Stimulated activated CD8-positive, alpha-beta memory T cell treated with anti-CD3 and anti-CD28 coated beads, Interleukin-7, amount 100 ng/mL, for 24 hours (primary cell): ENCODE data around the gene PRKG2.

ENCODE experiments used
- DNase-seq: peaks from one replicate; pipeline ENCODE4 v3.0.0-alpha.2; 2020; ENCODE audit warnings: low read depth

PRKG2 gene

GRCh38 chr4:81093720-81094401, 121.2 kb downstream of the PRKG2 start:
- DNase-seq = no peak

GRCh38 chr4:81085979-81086378, 129.0 kb downstream of the PRKG2 start:
- no peak for DNase-seq

- no peak for DNase-seq
Observed at GRCh38 chr4:81085291-81085690, 129.7 kb downstream of the PRKG2 start.

GRCh38 chr4:81084634-81085033, 130.4 kb downstream of the PRKG2 start:
- no peak for DNase-seq

GRCh38 chr4:81084029-81084428, 131.0 kb downstream of the PRKG2 start:
- DNase-seq = no peak

- DNase-seq = no peak
Observed at GRCh38 chr4:81081156-81081555, 133.9 kb downstream of the PRKG2 start.

GRCh38 chr4:81071013-81071412, 144.0 kb downstream of the PRKG2 start:
- no peak for DNase-seq

- DNase-seq = peak; percentile 4
Observed at GRCh38 chr4:81069706-81070331, 145.2 kb downstream of the PRKG2 start.

GRCh38 chr4:81065446-81065845, 149.6 kb downstream of the PRKG2 start:
- DNase-seq = no peak

- DNase-seq = no peak
Observed at GRCh38 chr4:81062001-81062400, 153.0 kb downstream of the PRKG2 start.

GRCh38 chr4:81061344-81061730, 153.7 kb downstream of the PRKG2 start:
- DNase-seq = no peak

GRCh38 chr4:81060587-81061343, 154.3 kb downstream of the PRKG2 start:
- no peak for DNase-seq

GRCh38 chr4:81058621-81059020, 156.4 kb downstream of the PRKG2 start:
- no peak for DNase-seq

- peak; percentile 22 for DNase-seq
Observed at GRCh38 chr4:81052119-81053068, 162.6 kb downstream of the PRKG2 start.

GRCh38 chr4:81049907-81050306, 165.1 kb downstream of the PRKG2 start:
- no peak for DNase-seq

GRCh38 chr4:81049330-81049729, 165.7 kb downstream of the PRKG2 start:
- no peak for DNase-seq

GRCh38 chr4:81042578-81043365, 172.2 kb downstream of the PRKG2 start:
- DNase-seq = no peak

- DNase-seq = no peak
Observed at GRCh38 chr4:81040012-81040659, 174.9 kb downstream of the PRKG2 start.

GRCh38 chr4:81039351-81039972, 175.6 kb downstream of the PRKG2 start:
- DNase-seq = no peak

GRCh38 chr4:81038636-81039350, 176.2 kb downstream of the PRKG2 start:
- no peak for DNase-seq
